HepG2 (cell line): ENCODE data around the gene NELL2. TPM values are rescaled to one million over a fixed set of nuclear protein-coding genes. Genes with fewer than 3 reads are reported as not detected.

ENCODE experiments used
- ATAC-seq: fragments of 200-7000 bp; cut with Tn5 transposase; 3 replicates; pipeline ENCODE4 v1.9.1; 2020; ENCODE audit warnings: mild to moderate bottlenecking, moderate library complexity
- BruUV-seq: library from RNA; stranded (reverse); fragments of 400-500 nt; replicated peaks from 2 replicates; lab custom pipeline; 2021; lab: Mats Ljungman, UMichigan
- CTCF ChIA-PET: fragments of 300-600 bp; formaldehyde crosslinking; extraction: SDS; loops from one replicate; lab custom pipeline; 2021; ENCODE audit warnings: low total read pairs, inconsistent platforms, low intra/inter-chr PET ratio; lab: Yijun Ruan, JAX
- POLR2A ChIA-PET: fragments of 350-600 bp; sonication (Branson Sonifier 250); formaldehyde crosslinking; loops from one replicate; lab custom pipeline; 2020; ENCODE audit warnings: antibody characterized with exemption, inconsistent platforms; lab: Yijun Ruan, JAX
- DNase-seq: peaks from one replicate; pipeline ENCODE4 v3.0.0-alpha.2; 2015; ENCODE audit warnings: low spot score
- FAIRE-seq: peaks from 3 replicates; lab custom pipeline; 2011; peaks lifted over from hg19 to GRCh38; lab: Jason Lieb, UNC
- H2AFZ ChIP-seq: one replicate; pipeline ENCODE4 v1.6.1; 2011; ENCODE audit warnings: low read length, inconsistent platforms
- H3K27ac ChIP-seq: fragments of 300-600 bp; 3 replicates; pipeline ENCODE4 v1.8.0; 2011; ENCODE audit warnings: mixed run types, mild to moderate bottlenecking, mixed read lengths, low read length, inconsistent platforms; ENCODE audit not compliant: insufficient read depth; ENCODE audit errors: extremely low read length
- H3K27me3 ChIP-seq, 2 experiments: fragments of 200-600 bp in 1 of 2; 2 replicates in 1 of 2; 3 replicates in 1 of 2; pipeline versions ENCODE4 v1.6.0 to v1.8.0; 2011; ENCODE audit warnings: low read length in 2 of 2, mild to moderate bottlenecking in 2 of 2, moderate library complexity in 2 of 2, inconsistent platforms in 1 of 2; ENCODE audit not compliant: insufficient read depth in 2 of 2, control insufficient read depth in 1 of 2
- H3K36me3 ChIP-seq, 2 experiments: fragments of 200-600 bp in 1 of 2; replicated peaks in 1 of 2; 2 replicates in 1 of 2; 3 replicates in 1 of 2; pipeline versions ENCODE4 v1.5.1 to v1.8.0; 2011; ENCODE audit warnings: low read length in 2 of 2, inconsistent platforms in 1 of 2; ENCODE audit not compliant: insufficient read depth in 2 of 2, control insufficient read depth in 1 of 2
- H3K4me1 ChIP-seq: 2 replicates; pipeline ENCODE4 v1.5.1; 2012; ENCODE audit warnings: low read length, inconsistent platforms; ENCODE audit not compliant: insufficient read depth
- H3K4me2 ChIP-seq: 2 replicates; pipeline ENCODE4 v1.6.0; 2011; ENCODE audit warnings: low read depth, low read length, inconsistent platforms
- H3K4me3 ChIP-seq, 3 experiments: fragments of 200-600 bp in 1 of 3; sonication (generic), shearing (Covaris generic) in 1 of 3; replicated peaks in 1 of 3; 2 replicates each; pipeline ENCODE4 v1.5.1; 2011 to 2016; ENCODE audit warnings: low read length in 3 of 3, inconsistent platforms in 2 of 3, low read depth in 2 of 3, mild to moderate bottlenecking in 2 of 3, control low read depth in 1 of 3, mixed read lengths in 1 of 3; ENCODE audit not compliant: insufficient read depth in 1 of 3
- H3K79me2 ChIP-seq: one replicate; pipeline ENCODE4 v1.6.1; 2011; ENCODE audit warnings: low read length, inconsistent platforms; ENCODE audit not compliant: insufficient read depth
- H3K9ac ChIP-seq: 2 replicates; pipeline ENCODE4 v1.6.0; 2011; ENCODE audit warnings: mild to moderate bottlenecking, low read depth, low read length, inconsistent platforms; ENCODE audit not compliant: insufficient read depth
- H3K9me3 ChIP-seq: 2 replicates; pipeline ENCODE4 v1.5.1; 2012; ENCODE audit warnings: mild to moderate bottlenecking, low read length
- H4K20me1 ChIP-seq: 2 replicates; pipeline ENCODE4 v1.6.0; 2011; ENCODE audit warnings: inconsistent platforms, mild to moderate bottlenecking, low read length, moderate library complexity; ENCODE audit not compliant: insufficient read depth
- FOSL1 ChIP-seq: sonication (generic); formaldehyde crosslinking; IDR thresholded peaks from 2 replicates; pipeline ENCODE4 v1.9.0; 2021; ENCODE audit warnings: missing genetic modification reagents, borderline replicate concordance
- JUNB ChIP-seq: sonication (generic); formaldehyde crosslinking; IDR thresholded peaks from 2 replicates; pipeline ENCODE4 v1.8.0; 2022; ENCODE audit warnings: missing genetic modification reagents, mild to moderate bottlenecking, borderline replicate concordance
- PCBP1 ChIP-seq: fragments of 200-400 bp; formaldehyde crosslinking; IDR thresholded peaks from 2 replicates; pipeline ENCODE4 v1.6.1; 2017; ENCODE audit warnings: mild to moderate bottlenecking, low read depth, low read length, borderline replicate concordance
- TIGD3 ChIP-seq: sonication (generic); formaldehyde crosslinking; IDR thresholded peaks from 2 replicates; pipeline ENCODE4 v1.5.1; 2020; ENCODE audit warnings: mild to moderate bottlenecking, missing genetic modification reagents, borderline replicate concordance
- ZNF468 ChIP-seq: sonication (generic); formaldehyde crosslinking; IDR thresholded peaks from 2 replicates; pipeline ENCODE4 v1.8.0; 2022; ENCODE audit warnings: mild to moderate bottlenecking, moderate library complexity, missing genetic modification reagents
- ZNF577 ChIP-seq: sonication (generic); formaldehyde crosslinking; IDR thresholded peaks from 2 replicates; pipeline ENCODE4 v1.4.0; 2020; ENCODE audit warnings: mild to moderate bottlenecking, low read depth, missing genetic modification reagents, borderline replicate concordance
- ZNF841 ChIP-seq: sonication (generic); formaldehyde crosslinking; IDR thresholded peaks from 2 replicates; pipeline ENCODE4 v1.8.1; 2023; ENCODE audit warnings: missing genetic modification reagents, borderline replicate concordance
- WGBS: methylation state at CpG from one replicate; pipeline ENCODE4 v1.1.6; 2017; ENCODE audit warnings: low lambda C conversion rate; 5-methylcytosine and 5-hydroxymethylcytosine counted together
- in situ Hi-C: cut with HindIII; loops from 2 replicates; pipeline ENCODE4 v1.10.0; 2017; ENCODE audit warnings: low pct_unique_long_range_greater_than_20kb; ENCODE audit not compliant: extremely low pct_ligation_motif_present
- intact Hi-C: fragments of 100-400 bp; cut with micrococcal nuclease; formaldehyde crosslinking; loops from one replicate; pipeline ENCODE4 v1.10.0; 2022; ENCODE audit not compliant: unreplicated experiment
- polyA plus RNA-seq, 8 experiments: library from polyadenylated mRNA; depleted of rRNA in 3 of 8; stranded (reverse) in 7 of 8; unstranded in 1 of 8; fragments of >200 nt; fragmentation: Illumina TruSeq in 4 of 8; extraction: Trizol in 4 of 8; gene quantifications; 2 replicates each; pipeline versions ENCODE4 v1.2.1 to v1.2.3, GENCODE V29; 2011 to 2016; ENCODE audit warnings: low read depth in 4 of 8, missing spikeins in 1 of 8, mixed read lengths in 1 of 8; ENCODE audit not compliant: insufficient read depth in 1 of 8
- total RNA-seq, 5 experiments: library from RNA; depleted of rRNA; stranded (reverse); fragments of >200 nt; fragmentation: Illumina TruSeq; extraction: Trizol; gene quantifications; 2 replicates each; pipeline ENCODE4 v1.2.3, GENCODE V29; 2016; ENCODE audit warnings: low read depth in 1 of 5
- TF ChIP-seq, protein P1 (sequence below): sonication (generic); formaldehyde crosslinking; conservative IDR thresholded peaks from 2 replicates; pipeline ENCODE4 v1.4.0; 2020; ENCODE audit warnings: mild to moderate bottlenecking, missing genetic modification reagents, moderate library complexity
- TF ChIP-seq, protein P2 (sequence below): sonication (generic); formaldehyde crosslinking; IDR thresholded peaks from 2 replicates; pipeline ENCODE4 v1.8.1; 2022; ENCODE audit warnings: low read depth, mild to moderate bottlenecking, missing genetic modification reagents
- TF ChIP-seq, protein P3 (sequence below): sonication (generic); formaldehyde crosslinking; IDR thresholded peaks from 2 replicates; pipeline ENCODE4 v1.8.0; 2022; ENCODE audit warnings: mild to moderate bottlenecking, missing genetic modification reagents, moderate library complexity

The NELL2 gene
- total and polyA plus RNA-seq, 2 of the 13 experiments (the other 11 are each of a cell fraction or from before 2014, with no cell fraction given): 0.11 TPM; not detected in 1

GRCh38 chr12:44873898-44874297 is 2.2 kb downstream of the NELL2 start:
- H2AFZ ChIP-seq: no peak overlapping the region
- no peaks in the 10 kb centered on the region for H3K36me3 ChIP-seq
- DNase-seq (no peak), ATAC-seq (no peak), FAIRE-seq (no peak)
- no TSS peak for BruUV-seq
- in situ Hi-C loops: no loop called here
- H3K4me3 ChIP-seq: no peak overlapping the region
- intact Hi-C loops: no loop called here
- H3K9ac ChIP-seq: no peak overlapping the region
- H3K27ac ChIP-seq: no peak overlapping the region
- CTCF ChIA-PET: no interaction called here
- H3K4me1 ChIP-seq: peaks cover 8% of the 10 kb centered on the region; the same call in 1 of the 2 replicates
- no peaks in the 10 kb centered on the region for H3K79me2 ChIP-seq
- POLR2A ChIA-PET: no interaction called here
- 0 out of 2 replicates have a peak, but pooled peaks cover 4% of the 10 kb centered on the region for H4K20me1 ChIP-seq
- H3K27me3 ChIP-seq: peaks cover 9 to 25% of the 10 kb centered on the region in 2 experiments
- no peaks in the 10 kb centered on the region for H3K9me3 ChIP-seq
- 0% methylated on average over 1 of the region's 1 CpG for WGBS
- no peak overlapping the region for H3K4me2 ChIP-seq
- TF ChIP-seq ZNF468 (CRISPR knock-in tag): no peak
- no peak for TF ChIP-seq PCBP1
- no peak for TF ChIP-seq JUNB (CRISPR knock-in tag)
- TF ChIP-seq ZNF577: no peak
- TF ChIP-seq TIGD3 (CRISPR knock-in tag): no peak
- TF ChIP-seq FOSL1: no peak
- TF ChIP-seq, protein P1, sequence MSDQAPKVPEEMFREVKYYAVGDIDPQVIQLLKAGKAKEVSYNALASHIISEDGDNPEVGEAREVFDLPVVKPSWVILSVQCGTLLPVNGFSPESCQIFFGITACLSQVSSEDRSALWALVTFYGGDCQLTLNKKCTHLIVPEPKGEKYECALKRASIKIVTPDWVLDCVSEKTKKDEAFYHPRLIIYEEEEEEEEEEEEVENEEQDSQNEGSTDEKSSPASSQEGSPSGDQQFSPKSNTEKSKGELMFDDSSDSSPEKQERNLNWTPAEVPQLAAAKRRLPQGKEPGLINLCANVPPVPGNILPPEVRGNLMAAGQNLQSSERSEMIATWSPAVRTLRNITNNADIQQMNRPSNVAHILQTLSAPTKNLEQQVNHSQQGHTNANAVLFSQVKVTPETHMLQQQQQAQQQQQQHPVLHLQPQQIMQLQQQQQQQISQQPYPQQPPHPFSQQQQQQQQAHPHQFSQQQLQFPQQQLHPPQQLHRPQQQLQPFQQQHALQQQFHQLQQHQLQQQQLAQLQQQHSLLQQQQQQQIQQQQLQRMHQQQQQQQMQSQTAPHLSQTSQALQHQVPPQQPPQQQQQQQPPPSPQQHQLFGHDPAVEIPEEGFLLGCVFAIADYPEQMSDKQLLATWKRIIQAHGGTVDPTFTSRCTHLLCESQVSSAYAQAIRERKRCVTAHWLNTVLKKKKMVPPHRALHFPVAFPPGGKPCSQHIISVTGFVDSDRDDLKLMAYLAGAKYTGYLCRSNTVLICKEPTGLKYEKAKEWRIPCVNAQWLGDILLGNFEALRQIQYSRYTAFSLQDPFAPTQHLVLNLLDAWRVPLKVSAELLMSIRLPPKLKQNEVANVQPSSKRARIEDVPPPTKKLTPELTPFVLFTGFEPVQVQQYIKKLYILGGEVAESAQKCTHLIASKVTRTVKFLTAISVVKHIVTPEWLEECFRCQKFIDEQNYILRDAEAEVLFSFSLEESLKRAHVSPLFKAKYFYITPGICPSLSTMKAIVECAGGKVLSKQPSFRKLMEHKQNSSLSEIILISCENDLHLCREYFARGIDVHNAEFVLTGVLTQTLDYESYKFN (CRISPR knock-in tag): no peak
- TF ChIP-seq, protein P2, sequence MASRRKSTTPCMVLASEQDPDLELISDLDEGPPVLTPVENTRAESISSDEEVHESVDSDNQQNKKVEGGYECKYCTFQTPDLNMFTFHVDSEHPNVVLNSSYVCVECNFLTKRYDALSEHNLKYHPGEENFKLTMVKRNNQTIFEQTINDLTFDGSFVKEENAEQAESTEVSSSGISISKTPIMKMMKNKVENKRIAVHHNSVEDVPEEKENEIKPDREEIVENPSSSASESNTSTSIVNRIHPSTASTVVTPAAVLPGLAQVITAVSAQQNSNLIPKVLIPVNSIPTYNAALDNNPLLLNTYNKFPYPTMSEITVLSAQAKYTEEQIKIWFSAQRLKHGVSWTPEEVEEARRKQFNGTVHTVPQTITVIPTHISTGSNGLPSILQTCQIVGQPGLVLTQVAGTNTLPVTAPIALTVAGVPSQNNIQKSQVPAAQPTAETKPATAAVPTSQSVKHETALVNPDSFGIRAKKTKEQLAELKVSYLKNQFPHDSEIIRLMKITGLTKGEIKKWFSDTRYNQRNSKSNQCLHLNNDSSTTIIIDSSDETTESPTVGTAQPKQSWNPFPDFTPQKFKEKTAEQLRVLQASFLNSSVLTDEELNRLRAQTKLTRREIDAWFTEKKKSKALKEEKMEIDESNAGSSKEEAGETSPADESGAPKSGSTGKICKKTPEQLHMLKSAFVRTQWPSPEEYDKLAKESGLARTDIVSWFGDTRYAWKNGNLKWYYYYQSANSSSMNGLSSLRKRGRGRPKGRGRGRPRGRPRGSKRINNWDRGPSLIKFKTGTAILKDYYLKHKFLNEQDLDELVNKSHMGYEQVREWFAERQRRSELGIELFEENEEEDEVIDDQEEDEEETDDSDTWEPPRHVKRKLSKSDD: no peak
- no peak for TF ChIP-seq ZNF841 (CRISPR knock-in tag)
- TF ChIP-seq, protein P3, sequence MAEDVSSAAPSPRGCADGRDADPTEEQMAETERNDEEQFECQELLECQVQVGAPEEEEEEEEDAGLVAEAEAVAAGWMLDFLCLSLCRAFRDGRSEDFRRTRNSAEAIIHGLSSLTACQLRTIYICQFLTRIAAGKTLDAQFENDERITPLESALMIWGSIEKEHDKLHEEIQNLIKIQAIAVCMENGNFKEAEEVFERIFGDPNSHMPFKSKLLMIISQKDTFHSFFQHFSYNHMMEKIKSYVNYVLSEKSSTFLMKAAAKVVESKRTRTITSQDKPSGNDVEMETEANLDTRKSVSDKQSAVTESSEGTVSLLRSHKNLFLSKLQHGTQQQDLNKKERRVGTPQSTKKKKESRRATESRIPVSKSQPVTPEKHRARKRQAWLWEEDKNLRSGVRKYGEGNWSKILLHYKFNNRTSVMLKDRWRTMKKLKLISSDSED: no peak
